Body of pancreas (tissue), 4 donors: ENCODE measurements around the gene GJA3. TPM values are rescaled to one million over a fixed set of nuclear protein-coding genes. Genes with fewer than 3 reads are reported as not detected.

Source experiments
- ATAC-seq: fragments of 150-250 bp; one replicate; pipeline ENCODE4 v1.9.1; 2016
- DNase-seq, 4 donors: peaks; one replicate each; pipeline ENCODE4 v3.0.0-alpha.2; 2019
- H3K27ac ChIP-seq, 4 donors: fragments of 200-600 bp; sonication (generic); 1 replicate in 3 of 4; 2 replicates in 1 of 4; pipeline versions ENCODE4 v1.5.1 to v1.6.1; 2016 to 2019; ENCODE audit warnings: mild to moderate bottlenecking in 1 of 4, mixed read lengths in 1 of 4, moderate library complexity in 1 of 4
- H3K27me3 ChIP-seq, 2 donors: fragments of 200-600 bp; sonication (generic); one replicate each; pipeline ENCODE4 v1.6.0; 2016; ENCODE audit warnings: mild to moderate bottlenecking in 1 of 2
- H3K36me3 ChIP-seq, 2 donors: fragments of 200-600 bp; sonication (generic); replicated peaks in 1 of 2; 2 replicates each; pipeline ENCODE4 v1.5.1; 2016; ENCODE audit warnings: low read depth in 2 of 2; ENCODE audit not compliant: insufficient read depth in 1 of 2
- H3K4me1 ChIP-seq: fragments of 200-600 bp; sonication (generic); one replicate; pipeline ENCODE4 v1.6.0; 2016
- H3K4me3 ChIP-seq, 2 donors: fragments of 200-600 bp; sonication (generic); 1 replicate in 1 of 2; 2 replicates in 1 of 2; pipeline ENCODE4 v1.5.1; 2016 to 2019
- H3K9me3 ChIP-seq, 3 donors: fragments of 200-600 bp; sonication (generic); 1 replicate in 2 of 3; 2 replicates in 1 of 3; pipeline ENCODE4 v1.5.1; 2016
- CTCF ChIP-seq, 7 experiments: fragments of 450-650 bp in 4 of 7; fragments of 200-600 bp in 3 of 7; sonication (generic) in 3 of 7; IDR thresholded peaks; one replicate each; pipeline ENCODE4 v1.5.1; 2016 to 2019; ENCODE audit warnings: antibody characterized with exemption in 7 of 7
- POLR2A ChIP-seq, 3 donors: fragments of 450-650 bp; IDR thresholded peaks; one replicate each; pipeline ENCODE4 v1.6.1; 2016; ENCODE audit warnings: antibody characterized with exemption in 3 of 3, mild to moderate bottlenecking in 2 of 3
- WGBS, 2 donors: methylation state at CpG; one replicate each; pipeline ENCODE4 v1.1.5; 2017; 5-methylcytosine and 5-hydroxymethylcytosine counted together
- intact Hi-C: fragments of 100-400 bp; cut with DNase I; formaldehyde crosslinking; loops from one replicate; pipeline ENCODE4 v1.15.1; 2023
- total RNA-seq, 2 donors: library from RNA; depleted of rRNA; stranded (reverse); fragments of >200 nt; gene quantifications; one replicate each; pipeline ENCODE4 v1.1.0, GENCODE V29; 2016

The GJA3 gene
- total RNA-seq, 2 donors from 2014 or later: not detected

DNA sequence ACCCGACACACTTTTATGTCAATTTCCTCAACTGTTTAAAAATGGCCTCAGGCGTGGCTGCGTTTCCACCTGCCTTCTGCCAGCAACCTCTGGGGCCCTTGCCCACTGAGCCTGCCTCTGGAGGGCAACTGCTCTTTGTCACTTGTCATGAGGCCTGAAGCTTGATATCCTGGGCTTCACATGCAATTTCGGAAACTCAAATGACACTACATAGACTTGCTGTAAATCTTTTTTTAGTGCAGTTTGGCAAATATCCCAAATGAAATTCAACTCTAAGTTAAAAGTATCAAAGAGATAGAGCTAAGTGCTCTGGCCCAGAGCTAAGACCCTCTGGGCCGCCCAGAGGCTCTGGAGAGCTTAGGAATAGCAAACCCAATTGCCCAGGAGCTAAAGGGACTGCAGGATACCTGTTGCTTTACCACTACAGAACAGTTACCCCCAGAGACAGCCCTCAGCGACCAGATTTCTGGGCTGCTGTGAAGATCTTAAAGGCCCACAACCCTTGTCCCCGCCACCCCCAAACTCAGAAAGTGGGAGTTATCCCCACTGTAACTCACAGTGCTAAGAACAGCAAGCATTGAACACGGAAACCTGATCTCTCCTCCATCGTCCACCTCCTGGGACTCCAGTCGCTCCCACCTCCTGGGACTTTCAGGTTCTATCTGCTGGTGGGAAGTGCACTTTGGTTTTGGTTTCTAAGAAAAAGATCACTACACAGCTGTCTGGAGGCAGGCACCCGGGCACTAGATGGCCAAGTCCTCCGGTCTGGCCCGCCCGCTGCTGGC is 19.4 kb downstream of the GJA3 start:
- no peak overlapping the region for H3K4me3 ChIP-seq
- DNase-seq: no peak
- no peak for ATAC-seq
- no peaks in the 10 kb centered on the region for H3K36me3 ChIP-seq
- no peak overlapping the region for H3K27ac ChIP-seq
- 72 to 76% methylated on average over 9 to 14 of the region's 14 CpGs for WGBS, 2 donors
- intact Hi-C loops: no loop called here
- peaks cover 0 to 18% of the 10 kb centered on the region in 2 donors for H3K27me3 ChIP-seq
- H3K9me3 ChIP-seq: no peaks in the 10 kb centered on the region
- H3K4me1 ChIP-seq: peaks cover 14% of the 10 kb centered on the region
- TF ChIP-seq POLR2A (IDR thresholded peaks at IDR 0.05): no peak
- no peak for TF ChIP-seq CTCF (IDR thresholded peaks at IDR 0.05)

DNA sequence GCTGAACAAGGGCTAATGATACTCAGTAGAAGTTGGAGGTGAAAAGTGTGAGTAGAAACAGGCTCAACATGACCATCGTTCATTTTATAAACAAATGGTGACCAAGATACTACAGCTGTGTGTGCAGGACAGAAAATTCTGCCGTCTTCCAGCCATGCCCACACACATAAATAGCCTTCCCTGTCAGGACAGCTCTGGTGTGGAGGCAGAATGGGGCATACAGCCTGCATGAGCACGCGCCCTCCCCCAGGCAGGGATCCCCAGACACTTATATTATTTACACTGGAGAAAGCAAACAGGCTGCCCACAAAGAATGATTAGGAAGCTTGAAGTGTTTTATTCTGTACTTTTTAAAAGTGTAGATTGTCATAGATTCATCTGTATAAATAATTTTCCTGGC is 20.4 kb downstream of the GJA3 start:
- Histone ChIP-seq H3K27me3 (peaks cover 0 to 18% of the 10 kb centered on the region in 2 donors), H3K27ac (no peak overlapping the region), H3K9me3 (no peaks in the 10 kb centered on the region), H3K4me1 (peaks cover 15% of the 10 kb centered on the region), H3K36me3 (no peaks in the 10 kb centered on the region), H3K4me3 (no peak overlapping the region)
- 67 to 75% methylated on average over 4 of the region's 4 CpGs for WGBS, 2 donors
- TF ChIP-seq POLR2A (IDR thresholded peaks at IDR 0.05): no peak
- TF ChIP-seq CTCF (IDR thresholded peaks at IDR 0.05): no peak
- ATAC-seq (no peak), DNase-seq (no peak)
- intact Hi-C loops: no loop called here

- no peaks in the 10 kb centered on the region for H3K9me3 ChIP-seq
- intact Hi-C loops: no loop called here
- ATAC-seq: no peak
Observed at GRCh38 chr13:20137875-20138274, 23.0 kb downstream of the GJA3 start.

GRCh38 chr13:20136781-20137703 is 23.8 kb downstream of the GJA3 start:
- DNase-seq: peak; percentile 60 to 74 (median 68)
- Histone ChIP-seq H3K4me1 (peaks cover 10% of the 10 kb centered on the region), H3K36me3 (no peaks in the 10 kb centered on the region), H3K27me3 (peaks cover 0 to 6% of the 10 kb centered on the region in 2 donors), H3K4me3 (no peak overlapping the region), H3K9me3 (no peaks in the 10 kb centered on the region), H3K27ac (no peak overlapping the region)
- 18 to 25% methylated on average over 40 to 54 of the region's 56 CpGs for WGBS, 2 donors
- intact Hi-C loops: no loop called here
- TF ChIP-seq POLR2A (IDR thresholded peaks at IDR 0.05) (no peak), CTCF (IDR thresholded peaks at IDR 0.05) (peak in 5 of 7 experiments; percentile 28 to 47 (median 36))
- peak; percentile 89 for ATAC-seq

More at GRCh38 chr13:20137875-20138274, 23.0 kb downstream of the GJA3 start:
- no peak for DNase-seq
- TF ChIP-seq CTCF (IDR thresholded peaks at IDR 0.05) (no peak), POLR2A (IDR thresholded peaks at IDR 0.05) (no peak)
- Histone ChIP-seq H3K4me1 (peaks cover 15% of the 10 kb centered on the region), H3K4me3 (no peak overlapping the region), H3K27ac (no peak overlapping the region), H3K27me3 (peaks cover 0 to 15% of the 10 kb centered on the region in 2 donors), H3K36me3 (no peaks in the 10 kb centered on the region)
- 57 to 77% methylated on average over 2 of the region's 2 CpGs for WGBS, 2 donors
